HL-60 (cell line): ENCODE results near the gene TLCD4.
"Not testable (repeated sequence)": the region's sequence is repeated elsewhere in the genome, so short reads cannot be mapped to it uniquely, and the experiment has no call there.

ENCODE experiments used
- DNase-seq, 2 experiments: peaks; one replicate each; pipeline ENCODE4 v3.0.0-alpha.2; 2010 to 2020; ENCODE audit warnings: low read depth in 1 of 2, low spot score in 1 of 2
- H3K27ac ChIP-seq: fragments of 250-450 bp; sonication (Bioruptor Pico); replicated peaks from 2 replicates; pipeline ENCODE4 v1.5.1; 2020; ENCODE audit warnings: mild to moderate bottlenecking, moderate library complexity
- H3K27me3 ChIP-seq: fragments of 250-450 bp; sonication (Bioruptor Pico); 2 replicates; pipeline ENCODE4 v1.5.1; 2021; ENCODE audit warnings: mild to moderate bottlenecking, moderate library complexity; ENCODE audit not compliant: insufficient read depth, poor library complexity, severe bottlenecking
- H3K4me3 ChIP-seq: replicated peaks from 2 replicates; pipeline ENCODE4 v1.5.1; 2011; ENCODE audit warnings: mild to moderate bottlenecking, control low read depth, low read length; ENCODE audit not compliant: insufficient read depth
- CTCF ChIP-seq: IDR thresholded peaks from one replicate; pipeline ENCODE4 v1.5.1; 2011; ENCODE audit warnings: low read length, control low read depth, inconsistent platforms; ENCODE audit not compliant: insufficient read depth
- GABPA ChIP-seq: IDR thresholded peaks from 2 replicates; pipeline ENCODE4 v1.6.1; 2012; ENCODE audit warnings: low read depth
- POLR2AphosphoS5 ChIP-seq: IDR thresholded peaks from 2 replicates; pipeline ENCODE4 v1.6.1; 2012; ENCODE audit warnings: low read depth
- REST ChIP-seq: IDR thresholded peaks from 2 replicates; pipeline ENCODE4 v1.6.1; 2012; ENCODE audit warnings: low read depth; ENCODE audit not compliant: insufficient replicate concordance
- SPI1 ChIP-seq: IDR thresholded peaks from 2 replicates; pipeline ENCODE4 v1.6.1; 2012; ENCODE audit warnings: low read depth, mild to moderate bottlenecking, borderline replicate concordance

The TLCD4 gene

GRCh38 chr1:95085376-95085775 is 31.8 kb upstream of the TLCD4 start:
- no peak overlapping the region for H3K27ac ChIP-seq
- no peak for DNase-seq
- peaks cover 3% of the 10 kb centered on the region for H3K27me3 ChIP-seq
- TF ChIP-seq GABPA (no peak), REST (no peak), POLR2AphosphoS5 (no peak), CTCF (no peak), SPI1 (no peak)
- H3K4me3 ChIP-seq: no peak overlapping the region

DNA sequence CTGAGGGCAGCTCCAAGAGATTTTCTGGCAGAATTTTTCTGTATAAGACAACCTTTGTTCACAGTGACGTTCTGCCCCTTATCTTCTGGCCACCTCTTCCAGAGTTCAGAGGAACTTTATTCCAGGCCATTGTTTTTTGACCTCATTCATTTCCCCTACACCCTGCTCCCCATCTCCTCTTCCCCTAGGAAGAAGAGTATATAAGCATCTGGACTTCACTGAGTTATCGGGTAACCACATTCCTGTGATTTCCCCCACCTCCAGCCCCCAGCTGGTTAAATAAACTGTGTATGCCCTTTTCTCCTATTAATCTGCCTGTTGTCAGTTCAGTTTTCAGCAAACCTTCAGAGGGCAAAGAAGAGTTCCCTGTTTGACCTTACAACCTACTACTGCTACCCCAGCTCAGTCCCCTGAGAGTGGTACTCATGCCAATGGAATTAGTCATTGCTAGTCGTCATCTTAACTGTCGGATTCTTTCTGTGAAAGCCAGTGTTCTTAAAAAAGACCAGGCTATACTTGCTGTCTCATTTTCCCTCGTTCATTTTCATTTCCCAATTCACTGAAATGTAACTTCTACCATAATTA is 30.1 kb upstream of the TLCD4 start:
- H3K27ac ChIP-seq: no peak overlapping the region
- H3K27me3 ChIP-seq: peaks cover 3% of the 10 kb centered on the region
- no peak overlapping the region for H3K4me3 ChIP-seq
- DNase-seq: no peak
- TF ChIP-seq CTCF (no peak), GABPA (no peak), REST (no peak), POLR2AphosphoS5 (no peak), SPI1 (no peak)

DNA sequence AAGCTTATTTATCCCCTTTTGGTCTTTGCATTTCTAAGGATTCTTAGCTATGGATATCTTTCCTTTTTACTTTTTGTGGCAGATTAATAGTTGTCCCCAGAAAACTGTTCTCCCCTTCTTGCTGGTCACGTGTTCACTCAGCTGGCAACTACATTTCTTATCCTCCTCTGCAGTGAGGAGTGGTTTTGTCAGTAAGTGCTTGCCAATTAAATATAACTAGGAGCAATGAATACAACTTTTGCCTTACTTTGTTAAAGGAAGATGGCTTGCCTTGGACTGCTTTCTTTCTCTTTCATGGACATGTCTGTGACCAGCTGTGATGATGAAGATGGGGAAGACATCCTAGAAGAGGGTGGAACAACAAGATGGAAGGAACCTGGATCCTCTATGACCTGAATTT is 28.9 kb upstream of the TLCD4 start:
- no peak overlapping the region for H3K27ac ChIP-seq
- no peak for TF ChIP-seq POLR2AphosphoS5

GRCh38 chr1:95089650-95090287 is 27.4 kb upstream of the TLCD4 start:
- Histone ChIP-seq H3K27ac (no peak overlapping the region), H3K4me3 (no peak overlapping the region), H3K27me3 (no peaks in the 10 kb centered on the region)
- DNase-seq: no peak
- TF ChIP-seq POLR2AphosphoS5: no peak
- no peak for TF ChIP-seq GABPA
- TF ChIP-seq SPI1: no peak
- TF ChIP-seq CTCF: no peak
- no peak for TF ChIP-seq REST

More for the DNA sequence above, 28.9 kb upstream of the TLCD4 start:
- no peak for DNase-seq
- H3K27me3 ChIP-seq: peaks cover under 1% of the 10 kb centered on the region
- H3K4me3 ChIP-seq: no peak overlapping the region

GRCh38 chr1:95091290-95091689 is 25.9 kb upstream of the TLCD4 start:
- not testable (repeated sequence) for H3K27ac ChIP-seq, H3K4me3 ChIP-seq, DNase-seq, H3K27me3 ChIP-seq
